Measurements from ENCODE around the gene CDC5L. TPM values are rescaled to one million over a fixed set of nuclear protein-coding genes. Genes with fewer than 3 reads are reported as not detected.

The CDC5L gene
- total RNA-seq, 1 donor from 2014 or later: 19.0 TPM

DNA sequence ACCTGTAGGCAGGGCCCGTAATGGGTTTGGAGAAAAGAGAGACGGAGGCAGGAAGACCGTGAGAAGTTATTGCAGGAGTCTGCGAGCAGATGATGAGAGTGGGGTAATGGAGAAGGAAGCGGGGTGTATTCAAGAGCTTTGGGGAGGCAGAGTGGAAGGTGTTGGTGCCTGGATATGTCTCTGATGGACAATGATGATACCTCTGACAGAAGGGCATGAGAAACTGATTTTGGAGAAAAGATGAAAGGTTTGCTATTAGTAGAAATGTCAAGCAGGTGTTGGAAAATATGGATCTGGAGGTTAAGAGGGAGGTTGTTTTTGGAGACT is 69.4 kb downstream of the CDC5L start:
- no peaks in the 10 kb centered on the region for H3K9me3 Mint-ChIP-seq (ENCODE audit: low read depth)
- H3K4me3 Mint-ChIP-seq (ENCODE audit: unreplicated experiment): peak overlapping the region; percentile 11
- peaks cover 5% of the 10 kb centered on the region for H3K36me3 Mint-ChIP-seq (ENCODE audit: low read depth)
- DNase-seq (ENCODE audit: low spot score): no peak
- peak overlapping the region; percentile 66 for H3K27ac Mint-ChIP-seq (ENCODE audit: unreplicated experiment)
- peaks cover 18% of the 10 kb centered on the region for H3K4me1 Mint-ChIP-seq (ENCODE audit: low read depth)
- TF ChIP-seq, protein P1, sequence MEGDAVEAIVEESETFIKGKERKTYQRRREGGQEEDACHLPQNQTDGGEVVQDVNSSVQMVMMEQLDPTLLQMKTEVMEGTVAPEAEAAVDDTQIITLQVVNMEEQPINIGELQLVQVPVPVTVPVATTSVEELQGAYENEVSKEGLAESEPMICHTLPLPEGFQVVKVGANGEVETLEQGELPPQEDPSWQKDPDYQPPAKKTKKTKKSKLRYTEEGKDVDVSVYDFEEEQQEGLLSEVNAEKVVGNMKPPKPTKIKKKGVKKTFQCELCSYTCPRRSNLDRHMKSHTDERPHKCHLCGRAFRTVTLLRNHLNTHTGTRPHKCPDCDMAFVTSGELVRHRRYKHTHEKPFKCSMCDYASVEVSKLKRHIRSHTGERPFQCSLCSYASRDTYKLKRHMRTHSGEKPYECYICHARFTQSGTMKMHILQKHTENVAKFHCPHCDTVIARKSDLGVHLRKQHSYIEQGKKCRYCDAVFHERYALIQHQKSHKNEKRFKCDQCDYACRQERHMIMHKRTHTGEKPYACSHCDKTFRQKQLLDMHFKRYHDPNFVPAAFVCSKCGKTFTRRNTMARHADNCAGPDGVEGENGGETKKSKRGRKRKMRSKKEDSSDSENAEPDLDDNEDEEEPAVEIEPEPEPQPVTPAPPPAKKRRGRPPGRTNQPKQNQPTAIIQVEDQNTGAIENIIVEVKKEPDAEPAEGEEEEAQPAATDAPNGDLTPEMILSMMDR (IDR thresholded peaks at IDR 0.05): no peak
- no peaks in the 10 kb centered on the region for H3K27me3 Mint-ChIP-seq (ENCODE audit: low read depth)

DNA sequence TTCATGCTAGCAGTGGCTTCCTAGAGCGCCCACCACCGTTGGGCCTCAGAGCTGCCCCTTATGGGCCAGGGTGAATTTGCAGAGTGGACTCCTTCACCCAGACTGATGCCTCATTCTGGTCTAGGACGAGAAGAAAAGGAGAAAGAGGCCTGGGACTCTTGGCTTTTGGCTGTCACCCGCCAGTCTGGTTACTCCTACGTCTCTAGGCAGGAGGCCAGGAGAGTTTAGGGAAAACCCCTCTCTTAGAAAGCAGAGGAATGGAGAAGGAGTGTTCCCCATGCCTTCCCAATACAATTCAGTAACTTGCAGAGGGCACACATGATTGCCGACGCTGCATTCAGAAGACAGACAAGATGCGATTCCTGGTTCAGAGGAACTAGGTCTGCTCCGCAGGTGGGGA is 70.1 kb downstream of the CDC5L start:
- H3K27me3 Mint-ChIP-seq (ENCODE audit: low read depth): no peaks in the 10 kb centered on the region
- H3K4me3 Mint-ChIP-seq (ENCODE audit: unreplicated experiment): no peak overlapping the region
- DNase-seq (ENCODE audit: low spot score): no peak
- no peak overlapping the region for H3K27ac Mint-ChIP-seq (ENCODE audit: unreplicated experiment)
- TF ChIP-seq, protein P1 (IDR thresholded peaks at IDR 0.05): no peak
- H3K9me3 Mint-ChIP-seq (ENCODE audit: low read depth): no peaks in the 10 kb centered on the region
- peaks cover 3% of the 10 kb centered on the region for H3K36me3 Mint-ChIP-seq (ENCODE audit: low read depth)
- peaks cover 15% of the 10 kb centered on the region for H3K4me1 Mint-ChIP-seq (ENCODE audit: low read depth)

DNA sequence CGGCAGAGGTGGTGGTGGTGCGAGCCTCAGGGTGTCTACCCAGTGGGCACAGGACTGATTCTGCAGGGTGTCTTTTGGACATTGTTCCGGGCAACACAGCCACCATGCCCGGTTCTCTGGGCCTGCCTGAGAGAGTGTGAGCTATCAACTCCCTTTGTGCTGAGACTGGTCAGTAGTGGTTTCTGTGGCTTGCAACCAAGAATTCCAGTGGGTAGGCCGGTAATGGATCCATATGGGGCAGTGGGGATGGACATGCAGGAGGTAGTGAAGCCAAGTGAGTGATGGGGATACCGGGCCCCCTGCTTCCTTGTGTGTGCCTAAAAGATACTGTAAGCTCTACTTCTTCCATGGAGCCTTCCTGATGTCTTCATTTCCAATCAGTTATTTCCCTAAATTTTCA is 71.0 kb downstream of the CDC5L start:
- TF ChIP-seq, protein P1 (IDR thresholded peaks at IDR 0.05): no peak
- Mint-ChIP-seq H3K36me3 (ENCODE audit: low read depth) (no peaks in the 10 kb centered on the region), H3K27ac (ENCODE audit: unreplicated experiment) (no peak overlapping the region), H3K4me3 (ENCODE audit: unreplicated experiment) (no peak overlapping the region), H3K4me1 (ENCODE audit: low read depth) (peaks cover 19% of the 10 kb centered on the region), H3K9me3 (ENCODE audit: low read depth) (no peaks in the 10 kb centered on the region), H3K27me3 (ENCODE audit: low read depth) (no peaks in the 10 kb centered on the region)
- no peak for DNase-seq (ENCODE audit: low spot score)

DNA sequence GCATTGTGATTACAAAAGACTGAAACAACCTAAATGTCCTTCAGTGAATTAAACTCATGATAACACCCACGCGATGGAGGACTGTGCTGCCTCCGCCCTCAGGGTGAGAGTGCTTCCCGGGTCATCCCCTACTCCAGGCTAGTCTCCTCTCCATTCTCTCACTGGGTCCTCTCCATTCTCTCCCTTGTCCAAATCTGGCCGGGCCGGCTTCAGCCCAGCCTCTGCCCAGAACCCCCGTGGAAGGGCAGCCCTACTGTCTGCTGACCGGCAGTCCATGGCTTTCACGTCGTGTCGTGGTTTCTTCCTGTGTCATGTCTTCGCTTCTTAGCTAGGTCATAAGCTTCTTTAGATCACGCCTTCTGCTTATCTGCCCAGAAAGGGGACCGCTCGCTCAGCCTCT is 74.8 kb downstream of the CDC5L start:
- Mint-ChIP-seq H3K27me3 (ENCODE audit: low read depth) (no peaks in the 10 kb centered on the region), H3K9me3 (ENCODE audit: low read depth) (no peaks in the 10 kb centered on the region), H3K27ac (ENCODE audit: unreplicated experiment) (no peak overlapping the region), H3K4me1 (ENCODE audit: low read depth) (peaks cover 29% of the 10 kb centered on the region), H3K36me3 (ENCODE audit: low read depth) (no peaks in the 10 kb centered on the region), H3K4me3 (ENCODE audit: unreplicated experiment) (no peak overlapping the region)
- no peak for DNase-seq (ENCODE audit: low spot score)
- TF ChIP-seq, protein P1 (IDR thresholded peaks at IDR 0.05): no peak

DNA sequence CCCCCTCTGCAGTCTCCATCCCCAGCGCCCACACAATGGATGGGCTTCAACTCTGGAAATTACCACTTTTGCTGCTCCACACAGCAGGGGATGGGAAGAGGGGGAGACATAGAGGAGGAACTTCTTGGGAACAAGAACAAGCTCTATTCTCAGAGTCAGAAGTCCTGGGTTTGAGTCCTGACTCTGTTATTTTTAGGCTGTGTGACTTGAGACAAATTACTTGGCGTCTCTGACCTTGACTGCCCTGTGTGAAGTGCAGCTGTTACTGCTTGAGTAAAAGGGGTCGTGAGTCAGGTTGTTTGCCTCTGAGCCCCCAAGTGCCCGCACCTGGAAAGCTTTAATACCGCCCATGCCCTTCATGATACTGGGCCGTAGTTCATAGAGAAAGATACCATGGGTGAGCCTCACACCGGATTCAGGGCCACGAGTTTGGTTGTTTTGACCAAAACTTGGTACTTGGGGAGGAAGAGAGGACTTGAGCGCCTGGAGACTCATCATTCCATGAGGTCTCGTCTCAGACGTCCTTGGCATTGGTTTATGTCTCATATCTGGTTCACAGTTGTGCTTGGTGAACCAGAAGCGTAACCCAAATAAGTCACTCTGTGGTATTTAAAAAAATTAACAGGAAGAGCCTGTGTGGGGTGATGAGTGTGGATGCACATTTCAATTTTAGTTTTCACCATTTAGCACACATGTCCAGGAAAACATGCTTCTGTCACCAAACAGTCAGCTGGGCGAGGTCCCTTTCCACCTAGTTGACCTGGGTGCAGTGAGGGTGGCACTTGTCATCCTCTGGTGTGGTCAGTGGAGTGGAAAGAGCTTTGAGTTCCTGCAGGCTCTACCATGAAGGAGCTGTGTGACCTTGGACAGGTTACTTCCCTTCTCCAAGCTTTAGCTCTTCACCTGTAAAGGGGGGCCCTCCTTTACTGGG is 75.6 kb downstream of the CDC5L start:
- Mint-ChIP-seq H3K4me3 (ENCODE audit: unreplicated experiment) (no peak overlapping the region), H3K36me3 (ENCODE audit: low read depth) (no peaks in the 10 kb centered on the region), H3K27me3 (ENCODE audit: low read depth) (no peaks in the 10 kb centered on the region), H3K9me3 (ENCODE audit: low read depth) (no peaks in the 10 kb centered on the region), H3K4me1 (ENCODE audit: low read depth) (peaks cover 29% of the 10 kb centered on the region), H3K27ac (ENCODE audit: unreplicated experiment) (peak overlapping the region; percentile 62)
- DNase-seq (ENCODE audit: low spot score): no peak
- TF ChIP-seq, protein P1 (IDR thresholded peaks at IDR 0.05): no peak
